Gastroesophageal sphincter (tissue), 4 donors: ENCODE data around the gene ZSCAN12. TPM values are rescaled to one million over a fixed set of nuclear protein-coding genes. Genes with fewer than 3 reads are reported as not detected.

Source experiments
- ATAC-seq: fragments of 150-250 bp; one replicate; pipeline ENCODE4 v1.9.1; 2016; ENCODE audit warnings: mild to moderate bottlenecking, moderate library complexity
- H3K27ac ChIP-seq, 4 donors: fragments of 200-600 bp; sonication (generic) in 3 of 4; 1 replicate in 3 of 4; 2 replicates in 1 of 4; pipeline ENCODE4 v1.5.1; 2016 to 2019
- H3K27me3 ChIP-seq: fragments of 200-600 bp; sonication (generic); one replicate; pipeline ENCODE4 v1.5.1; 2019
- H3K36me3 ChIP-seq, 2 donors: fragments of 200-600 bp; sonication (generic); one replicate each; pipeline ENCODE4 v1.5.1; 2019; ENCODE audit warnings: control low read depth in 1 of 2
- H3K4me1 ChIP-seq, 3 donors: fragments of 200-600 bp; sonication (generic); 1 replicate in 2 of 3; 2 replicates in 1 of 3; pipeline ENCODE4 v1.5.1; 2016 to 2019; ENCODE audit warnings: control low read depth in 2 of 3
- H3K4me3 ChIP-seq, 2 donors: fragments of 200-600 bp; sonication (generic); one replicate each; pipeline ENCODE4 v1.5.1; 2019; ENCODE audit warnings: mild to moderate bottlenecking in 1 of 2, moderate library complexity in 1 of 2
- H3K9me3 ChIP-seq, 3 donors: fragments of 200-600 bp; sonication (generic); one replicate each; pipeline ENCODE4 v1.5.1; 2017 to 2019; ENCODE audit warnings: control low read depth in 2 of 3
- EP300 ChIP-seq: sonication (generic); formaldehyde crosslinking; IDR thresholded peaks from one replicate; pipeline ENCODE4 v1.6.1; 2017; ENCODE audit warnings: antibody characterized with exemption, mild to moderate bottlenecking
- POLR2A ChIP-seq, 2 donors: fragments of 450-650 bp; IDR thresholded peaks; one replicate each; pipeline ENCODE4 v1.6.1; 2017; ENCODE audit warnings: antibody characterized with exemption in 2 of 2, mild to moderate bottlenecking in 2 of 2, moderate library complexity in 1 of 2
- POLR2AphosphoS5 ChIP-seq: sonication (generic); formaldehyde crosslinking; IDR thresholded peaks from one replicate; pipeline ENCODE4 v1.6.1; 2017; ENCODE audit warnings: antibody characterized with exemption
- WGBS, 2 donors: methylation state at CpG; one replicate each; pipeline ENCODE4 v1.1.5; 2018; ENCODE audit warnings: low coverage in 1 of 2; 5-methylcytosine and 5-hydroxymethylcytosine counted together
- total RNA-seq, 4 donors: library from RNA; depleted of rRNA; stranded (reverse); fragments of >200 nt; gene quantifications; one replicate each; pipeline ENCODE4 v1.1.0, GENCODE V29; 2016
- TF ChIP-seq, protein P1 (sequence below), 4 experiments: fragments of 200-600 bp in 2 of 4; fragments of 450-650 bp in 2 of 4; sonication (generic) in 1 of 4; IDR thresholded peaks; one replicate each; pipeline ENCODE4 v1.5.1; 2017 to 2019; ENCODE audit warnings: antibody characterized with exemption in 4 of 4, mild to moderate bottlenecking in 2 of 4, moderate library complexity in 2 of 4

Gene ZSCAN12
- total RNA-seq, 4 donors from 2014 or later = 5.6 to 8.6 (median 6.0) TPM

DNA sequence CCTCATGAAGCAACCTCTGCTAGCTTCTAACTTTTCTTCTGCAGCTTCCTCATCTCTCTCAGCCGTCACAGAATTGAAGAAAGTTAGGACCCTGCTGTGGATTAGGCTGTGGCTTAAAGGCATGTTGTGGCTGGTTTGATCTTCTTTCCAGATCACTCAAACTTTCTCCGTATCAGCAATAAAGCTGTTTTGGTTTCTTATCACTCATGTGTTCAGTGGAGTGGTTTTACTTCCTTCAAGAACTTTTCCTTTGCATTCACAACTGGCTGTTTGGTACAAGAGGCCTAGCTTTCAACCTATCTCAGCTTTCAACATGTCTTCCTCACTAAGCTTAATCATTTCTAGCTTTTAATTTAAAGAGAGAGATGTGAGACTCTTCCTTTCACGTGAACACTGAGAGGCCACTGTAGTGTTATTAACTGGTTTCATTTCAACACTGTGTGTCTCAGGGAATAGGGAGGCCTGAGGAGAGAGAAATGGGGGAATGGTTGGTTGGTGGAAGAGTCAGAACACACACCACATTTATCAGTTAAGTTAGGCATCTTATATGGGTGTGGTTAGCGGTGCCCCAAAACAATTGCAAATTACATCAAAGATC is 26.5 kb upstream of the ZSCAN12 start:
- H3K4me3 ChIP-seq = no peak overlapping the region
- 96 to 100% methylated on average over 3 to 4 of the region's 4 CpGs for WGBS, 2 donors
- no peak for ATAC-seq
- H3K36me3 ChIP-seq = peaks cover 0 to 21% of the 10 kb centered on the region in 2 donors
- H3K27me3 ChIP-seq = no peaks in the 10 kb centered on the region
- H3K4me1 ChIP-seq = no peaks in the 10 kb centered on the region
- H3K9me3 ChIP-seq = peaks cover 0 to 5% (median 0%) of the 10 kb centered on the region in 3 donors
- H3K27ac ChIP-seq = no peak overlapping the region
- TF ChIP-seq, protein P1, sequence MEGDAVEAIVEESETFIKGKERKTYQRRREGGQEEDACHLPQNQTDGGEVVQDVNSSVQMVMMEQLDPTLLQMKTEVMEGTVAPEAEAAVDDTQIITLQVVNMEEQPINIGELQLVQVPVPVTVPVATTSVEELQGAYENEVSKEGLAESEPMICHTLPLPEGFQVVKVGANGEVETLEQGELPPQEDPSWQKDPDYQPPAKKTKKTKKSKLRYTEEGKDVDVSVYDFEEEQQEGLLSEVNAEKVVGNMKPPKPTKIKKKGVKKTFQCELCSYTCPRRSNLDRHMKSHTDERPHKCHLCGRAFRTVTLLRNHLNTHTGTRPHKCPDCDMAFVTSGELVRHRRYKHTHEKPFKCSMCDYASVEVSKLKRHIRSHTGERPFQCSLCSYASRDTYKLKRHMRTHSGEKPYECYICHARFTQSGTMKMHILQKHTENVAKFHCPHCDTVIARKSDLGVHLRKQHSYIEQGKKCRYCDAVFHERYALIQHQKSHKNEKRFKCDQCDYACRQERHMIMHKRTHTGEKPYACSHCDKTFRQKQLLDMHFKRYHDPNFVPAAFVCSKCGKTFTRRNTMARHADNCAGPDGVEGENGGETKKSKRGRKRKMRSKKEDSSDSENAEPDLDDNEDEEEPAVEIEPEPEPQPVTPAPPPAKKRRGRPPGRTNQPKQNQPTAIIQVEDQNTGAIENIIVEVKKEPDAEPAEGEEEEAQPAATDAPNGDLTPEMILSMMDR (IDR thresholded peaks at IDR 0.05) = no peak
- no peak for TF ChIP-seq POLR2AphosphoS5
- no peak for TF ChIP-seq POLR2A (IDR thresholded peaks at IDR 0.05)
- TF ChIP-seq EP300 = no peak

DNA sequence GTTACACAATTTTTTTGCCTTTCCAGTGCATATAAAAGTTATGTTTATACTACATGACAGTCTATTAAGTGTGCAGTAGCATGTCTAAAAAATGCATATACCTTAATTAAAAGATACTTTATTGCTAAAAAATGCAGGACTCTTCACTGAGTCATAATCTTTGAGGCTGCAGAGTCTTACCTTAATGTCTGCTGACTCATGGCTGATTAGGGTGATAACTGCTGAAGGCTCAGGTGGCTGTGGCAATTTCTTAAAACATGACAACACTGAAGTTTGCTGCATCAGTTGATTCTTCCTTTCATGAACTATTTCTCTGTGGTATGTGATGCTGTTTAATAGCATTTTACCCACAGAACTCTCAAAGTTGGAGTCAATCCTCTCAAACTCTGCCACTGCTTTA is 24.6 kb upstream of the ZSCAN12 start:
- ATAC-seq = no peak
- Histone ChIP-seq H3K27ac (no peak overlapping the region), H3K4me1 (no peaks in the 10 kb centered on the region), H3K27me3 (no peaks in the 10 kb centered on the region), H3K4me3 (no peak overlapping the region), H3K36me3 (peaks cover 0 to 10% of the 10 kb centered on the region in 2 donors), H3K9me3 (peaks cover 0 to 5% (median 0%) of the 10 kb centered on the region in 3 donors)
- TF ChIP-seq EP300 (no peak), POLR2A (IDR thresholded peaks at IDR 0.05) (no peak)
- TF ChIP-seq, protein P1 (IDR thresholded peaks at IDR 0.05) = no peak

DNA sequence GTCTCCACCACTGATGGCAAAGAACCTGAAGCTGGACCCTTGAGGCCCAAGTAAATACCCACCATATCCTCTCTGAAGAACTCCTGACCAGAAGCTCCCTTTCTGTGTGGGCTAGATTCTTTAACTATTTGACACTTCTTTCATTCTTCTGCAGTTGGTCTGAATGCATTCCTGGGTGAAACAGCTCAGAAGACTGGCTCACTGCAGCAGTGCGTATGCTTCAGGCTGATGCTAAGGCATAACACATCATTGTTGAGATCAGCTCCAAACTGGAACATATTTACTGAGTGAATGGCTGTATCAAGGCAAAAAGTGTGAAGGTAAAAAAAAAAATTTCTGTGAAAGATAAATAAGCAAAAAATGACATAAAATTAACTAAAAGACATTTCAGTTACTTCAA is 24.0 kb upstream of the ZSCAN12 start:
- H3K27me3 ChIP-seq = no peaks in the 10 kb centered on the region
- ATAC-seq = no peak
- TF ChIP-seq POLR2A (IDR thresholded peaks at IDR 0.05) (no peak), POLR2AphosphoS5 (no peak), EP300 (no peak)
- TF ChIP-seq, protein P1 (IDR thresholded peaks at IDR 0.05) = no peak

DNA sequence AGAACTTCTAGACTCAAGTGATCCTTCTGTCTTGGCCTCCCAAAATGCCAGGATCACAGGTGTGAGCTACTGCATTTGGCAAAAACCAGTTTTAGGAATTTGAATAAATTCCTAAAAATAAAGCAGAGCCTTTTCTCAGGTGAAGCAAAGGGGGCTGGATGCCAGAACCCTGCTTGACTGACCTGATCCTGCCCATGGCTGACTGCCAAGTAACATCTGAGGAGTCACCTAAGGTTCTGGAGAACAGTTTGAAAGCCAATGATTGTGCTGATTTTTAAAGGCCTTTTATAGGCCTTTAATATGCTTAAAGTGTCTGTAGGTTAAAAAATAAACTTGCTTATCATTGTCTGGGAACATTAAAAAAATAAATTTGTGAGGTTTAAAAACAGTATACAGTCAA is 14.1 kb upstream of the ZSCAN12 start:
- Histone ChIP-seq H3K27me3 (peaks cover 4% of the 10 kb centered on the region), H3K4me3 (no peak overlapping the region), H3K9me3 (no peaks in the 10 kb centered on the region), H3K4me1 (no peaks in the 10 kb centered on the region), H3K36me3 (no peaks in the 10 kb centered on the region), H3K27ac (no peak overlapping the region)
- TF ChIP-seq POLR2AphosphoS5 (no peak), EP300 (no peak), POLR2A (IDR thresholded peaks at IDR 0.05) (no peak)
- TF ChIP-seq, protein P1 (IDR thresholded peaks at IDR 0.05) = no peak
- ATAC-seq = no peak

More for the DNA sequence above, 24.0 kb upstream of the ZSCAN12 start:
- Histone ChIP-seq H3K4me3 (no peak overlapping the region), H3K27ac (no peak overlapping the region), H3K4me1 (no peaks in the 10 kb centered on the region), H3K36me3 (peaks cover 0 to 10% of the 10 kb centered on the region in 2 donors), H3K9me3 (peaks cover 0 to 5% (median 0%) of the 10 kb centered on the region in 3 donors)
- WGBS, 2 donors = 100% methylated on average over 1 of the region's 1 CpG

DNA sequence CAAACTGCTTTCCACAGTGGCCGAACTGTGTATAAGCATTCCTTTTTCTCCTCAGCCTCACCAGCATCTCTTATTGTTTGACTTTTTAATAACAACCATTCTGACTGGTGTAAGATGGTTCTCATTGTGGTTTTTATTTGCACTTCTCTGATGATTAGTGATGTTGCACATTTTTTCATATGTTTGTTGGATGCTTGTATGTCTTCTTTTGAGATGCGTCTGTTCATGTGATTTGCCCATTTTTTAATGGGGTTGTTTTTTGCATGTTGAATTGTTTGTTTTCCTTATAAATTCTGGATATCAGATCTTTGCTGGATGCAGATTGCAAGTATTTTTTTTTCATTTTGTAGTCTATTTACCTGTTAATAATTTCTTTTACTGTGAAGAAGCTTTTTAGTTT is 11.2 kb upstream of the ZSCAN12 start:
- H3K36me3 ChIP-seq = no peaks in the 10 kb centered on the region
- H3K27me3 ChIP-seq = peaks cover 4% of the 10 kb centered on the region
- no peaks in the 10 kb centered on the region for H3K4me1 ChIP-seq
- no peak overlapping the region for H3K27ac ChIP-seq
- no peak for TF ChIP-seq POLR2A (IDR thresholded peaks at IDR 0.05)
- no peak for TF ChIP-seq POLR2AphosphoS5
- TF ChIP-seq EP300 = no peak
- TF ChIP-seq, protein P1 (IDR thresholded peaks at IDR 0.05) = no peak
- no peak overlapping the region for H3K4me3 ChIP-seq
- H3K9me3 ChIP-seq = no peaks in the 10 kb centered on the region
- no peak for ATAC-seq
- WGBS, 2 donors = 96 to 100% methylated on average over 2 of the region's 2 CpGs
